Brain microvascular endothelial cell (primary cell): ENCODE measurements around the gene MEGF11.

ENCODE experiments used
- DNase-seq: peaks from one replicate; pipeline ENCODE4 v3.0.0-alpha.2; 2020
- H3K27ac ChIP-seq: fragments of 250-450 bp; sonication (Bioruptor Pico); 2 replicates; pipeline ENCODE4 v1.5.1; 2020; ENCODE audit warnings: mild to moderate bottlenecking, moderate library complexity
- H3K27me3 ChIP-seq: fragments of 250-450 bp; sonication (Bioruptor Pico); replicated peaks from 2 replicates; pipeline ENCODE4 v1.5.1; 2020; ENCODE audit warnings: mild to moderate bottlenecking
- H3K36me3 ChIP-seq: fragments of 250-450 bp; sonication (Bioruptor Pico); replicated peaks from 2 replicates; pipeline ENCODE4 v1.5.1; 2020; ENCODE audit warnings: mild to moderate bottlenecking
- H3K4me3 ChIP-seq: 2 replicates; pipeline ENCODE4 v1.5.1; 2011; ENCODE audit warnings: low read depth, mild to moderate bottlenecking, control low read depth, low read length, moderate library complexity
- CTCF ChIP-seq: IDR thresholded peaks from 2 replicates; pipeline ENCODE4 v1.5.1; 2011; ENCODE audit warnings: low read depth, mild to moderate bottlenecking, moderate library complexity, low read length, control low read depth, inconsistent platforms; ENCODE audit errors: missing control alignments
- in situ Hi-C: cut with HindIII; loops from 2 replicates; pipeline ENCODE4 v1.10.0; 2017; ENCODE audit warnings: low sequenced_read_pairs, low pct_ligation_motif_present

MEGF11 gene

GRCh38 chr15:65867244-65867643, 386.3 kb downstream of the MEGF11 start:
- Histone ChIP-seq H3K4me3 (no peak overlapping the region), H3K27ac (no peak overlapping the region)
- in situ Hi-C loops: loop anchor here (25.0 kb wide), 1 partner anchor 230 kb away; no protein-coding TSS in a partner anchor

GRCh38 chr15:65863106-65863505, 390.4 kb downstream of the MEGF11 start:
- in situ Hi-C loops: loop anchor here (25.0 kb wide), 1 partner anchor 226 kb away; no protein-coding TSS in a partner anchor
- no peak for TF ChIP-seq CTCF
- Histone ChIP-seq H3K36me3 (no peaks in the 10 kb centered on the region), H3K4me3 (no peak overlapping the region), H3K27ac (no peak overlapping the region), H3K27me3 (no peaks in the 10 kb centered on the region)
- DNase-seq: no peak

More at GRCh38 chr15:65867244-65867643, 386.3 kb downstream of the MEGF11 start:
- TF ChIP-seq CTCF: no peak
- Histone ChIP-seq H3K27me3 (no peaks in the 10 kb centered on the region), H3K36me3 (no peaks in the 10 kb centered on the region)
- no peak for DNase-seq

- in situ Hi-C loops: loop anchor here (25.0 kb wide), 1 partner anchor 225 kb away; no protein-coding TSS in a partner anchor
- TF ChIP-seq CTCF: peak; percentile 82
- peak; percentile 75 for DNase-seq
- no peak overlapping the region for H3K27ac ChIP-seq
- H3K36me3 ChIP-seq: no peaks in the 10 kb centered on the region
- no peak overlapping the region for H3K4me3 ChIP-seq
- H3K27me3 ChIP-seq: no peaks in the 10 kb centered on the region
These were observed 390.9 kb downstream of the MEGF11 start for GRCh38 chr15:65862682-65863081.

- DNase-seq: no peak
- no peak overlapping the region for H3K27ac ChIP-seq
- no peak overlapping the region for H3K4me3 ChIP-seq
- in situ Hi-C loops: loop anchor here (25.0 kb wide), 1 partner anchor 221 kb away; no protein-coding TSS in a partner anchor
- H3K27me3 ChIP-seq: no peaks in the 10 kb centered on the region
- H3K36me3 ChIP-seq: no peaks in the 10 kb centered on the region
- no peak for TF ChIP-seq CTCF
These were observed 395.7 kb downstream of the MEGF11 start for GRCh38 chr15:65857718-65858402.

GRCh38 chr15:65856821-65857455, 396.6 kb downstream of the MEGF11 start:
- Histone ChIP-seq H3K27me3 (no peaks in the 10 kb centered on the region), H3K36me3 (no peaks in the 10 kb centered on the region), H3K4me3 (no peak overlapping the region), H3K27ac (no peak overlapping the region)
- DNase-seq: no peak
- peak; percentile 93 for TF ChIP-seq CTCF
- in situ Hi-C loops: loop anchor here (25.0 kb wide), 1 partner anchor 220 kb away; no protein-coding TSS in a partner anchor
